HG03103 (cell line): ENCODE data around the gene TMEM183A.
"Not testable (repeated sequence)": the region's sequence is repeated elsewhere in the genome, so short reads cannot be mapped to it uniquely, and the experiment has no call there.

Source experiments
- ATAC-seq: cut with Tn5 transposase; IDR thresholded peaks from one replicate; pipeline ENCODE4 v1.9.1; 2021; ENCODE audit warnings: low read depth; ENCODE audit not compliant: unreplicated experiment

TMEM183A gene

GRCh38 chr1:202986120-202986519 lies 21.1 kb upstream of the TMEM183A start:
- not testable (repeated sequence) for ATAC-seq

GRCh38 chr1:202987255-202987654 lies 19.9 kb upstream of the TMEM183A start:
- no peak for ATAC-seq

GRCh38 chr1:202987922-202988583 lies 19.1 kb upstream of the TMEM183A start:
- no peak for ATAC-seq

- no peak for ATAC-seq
Observed at GRCh38 chr1:202989879-202990278, 17.3 kb upstream of the TMEM183A start.

GRCh38 chr1:202991112-202991511 lies 16.1 kb upstream of the TMEM183A start:
- ATAC-seq, result no peak

- no peak for ATAC-seq
Observed at GRCh38 chr1:202994756-202995155, 12.4 kb upstream of the TMEM183A start.

GRCh38 chr1:202998836-202999750 lies 8.1 kb upstream of the TMEM183A start:
- ATAC-seq, result no peak

- no peak for ATAC-seq
Observed at GRCh38 chr1:203000217-203000944, 6.8 kb upstream of the TMEM183A start.

- ATAC-seq, result no peak
Observed at GRCh38 chr1:203001986-203002385, 5.2 kb upstream of the TMEM183A start.

GRCh38 chr1:203002951-203003350 lies 4.2 kb upstream of the TMEM183A start:
- ATAC-seq, result no peak

- not testable (repeated sequence) for ATAC-seq
Observed at GRCh38 chr1:203005395-203006142, 1.6 kb upstream of the TMEM183A start.

- ATAC-seq, result no peak
Observed at GRCh38 chr1:203009185-203009584, 2.0 kb downstream of the TMEM183A start.

- ATAC-seq, result no peak
Observed at GRCh38 chr1:203011582-203011981, 4.4 kb downstream of the TMEM183A start.

- ATAC-seq, result no peak
Observed at GRCh38 chr1:203017061-203017460, 9.9 kb downstream of the TMEM183A start.

GRCh38 chr1:203017692-203018091 lies 10.5 kb downstream of the TMEM183A start:
- no peak for ATAC-seq

GRCh38 chr1:203022855-203023254 lies 15.7 kb downstream of the TMEM183A start:
- not testable (repeated sequence) for ATAC-seq

- no peak for ATAC-seq
Observed at GRCh38 chr1:203025686-203026030, 18.5 kb downstream of the TMEM183A start.

- peak; percentile 71 for ATAC-seq
Observed at GRCh38 chr1:203026031-203026665, 19.0 kb downstream of the TMEM183A start, which contains the start of gene PPFIA4. Gene PPFIA4 (plus strand): TSS chr1:203026491. CDS start chr1:203039009, 12,518 bp downstream.

GRCh38 chr1:203026666-203027663 lies 19.8 kb downstream of the TMEM183A start:
- peak; percentile 23 for ATAC-seq
